ENCODE measurements around the gene IYD. TPM values are rescaled to one million over a fixed set of nuclear protein-coding genes. Genes with fewer than 3 reads are reported as not detected.

IYD gene
- total and polyA plus RNA-seq, 9 of the 15 experiments (the other 6 are each of a cell fraction or from before 2014, with no cell fraction given), result not detected

GRCh38 chr6:150323205-150323604 lies 45.6 kb upstream of the IYD start (continued):
- TF ChIP-seq, protein P1, sequence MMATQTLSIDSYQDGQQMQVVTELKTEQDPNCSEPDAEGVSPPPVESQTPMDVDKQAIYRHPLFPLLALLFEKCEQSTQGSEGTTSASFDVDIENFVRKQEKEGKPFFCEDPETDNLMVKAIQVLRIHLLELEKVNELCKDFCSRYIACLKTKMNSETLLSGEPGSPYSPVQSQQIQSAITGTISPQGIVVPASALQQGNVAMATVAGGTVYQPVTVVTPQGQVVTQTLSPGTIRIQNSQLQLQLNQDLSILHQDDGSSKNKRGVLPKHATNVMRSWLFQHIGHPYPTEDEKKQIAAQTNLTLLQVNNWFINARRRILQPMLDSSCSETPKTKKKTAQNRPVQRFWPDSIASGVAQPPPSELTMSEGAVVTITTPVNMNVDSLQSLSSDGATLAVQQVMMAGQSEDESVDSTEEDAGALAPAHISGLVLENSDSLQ (IDR thresholded peaks at IDR 0.05), result no peak
- TF ChIP-seq ZNF644 (tag; IDR thresholded peaks at IDR 0.05; ENCODE audit: low read depth) (no peak), ZNF766 (CRISPR knock-in tag; conservative IDR thresholded peaks at IDR 0.05) (peak; percentile 43; the same call in 1 of the 2 replicates), ADNP (tag; IDR thresholded peaks at IDR 0.05) (peak; percentile 81), BCOR (IDR thresholded peaks at IDR 0.05) (peak; percentile 93; the same call in 1 of the 2 replicates), FOSL1 (tag; conservative IDR thresholded peaks at IDR 0.05) (peak; percentile 25; the same call in 1 of the 2 replicates), ILF3 (IDR thresholded peaks at IDR 0.05; ENCODE audit: borderline replicate concordance) (no peak), RNF2 (IDR thresholded peaks at IDR 0.05) (no peak), TAL1 (IDR thresholded peaks at IDR 0.05) (peak; percentile 61), PYGO2 (tag; IDR thresholded peaks at IDR 0.05) (no peak), DPF2 (IDR thresholded peaks at IDR 0.05) (peak; percentile 72), CGGBP1 (CRISPR knock-in tag; IDR thresholded peaks at IDR 0.05) (no peak)
- TF ChIP-seq, protein P2, sequence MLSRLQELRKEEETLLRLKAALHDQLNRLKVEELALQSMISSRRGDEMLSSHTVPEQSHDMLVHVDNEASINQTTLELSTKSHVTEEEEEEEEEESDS (CRISPR knock-in tag; IDR thresholded peaks at IDR 0.05), result no peak
- TF ChIP-seq, protein P3, sequence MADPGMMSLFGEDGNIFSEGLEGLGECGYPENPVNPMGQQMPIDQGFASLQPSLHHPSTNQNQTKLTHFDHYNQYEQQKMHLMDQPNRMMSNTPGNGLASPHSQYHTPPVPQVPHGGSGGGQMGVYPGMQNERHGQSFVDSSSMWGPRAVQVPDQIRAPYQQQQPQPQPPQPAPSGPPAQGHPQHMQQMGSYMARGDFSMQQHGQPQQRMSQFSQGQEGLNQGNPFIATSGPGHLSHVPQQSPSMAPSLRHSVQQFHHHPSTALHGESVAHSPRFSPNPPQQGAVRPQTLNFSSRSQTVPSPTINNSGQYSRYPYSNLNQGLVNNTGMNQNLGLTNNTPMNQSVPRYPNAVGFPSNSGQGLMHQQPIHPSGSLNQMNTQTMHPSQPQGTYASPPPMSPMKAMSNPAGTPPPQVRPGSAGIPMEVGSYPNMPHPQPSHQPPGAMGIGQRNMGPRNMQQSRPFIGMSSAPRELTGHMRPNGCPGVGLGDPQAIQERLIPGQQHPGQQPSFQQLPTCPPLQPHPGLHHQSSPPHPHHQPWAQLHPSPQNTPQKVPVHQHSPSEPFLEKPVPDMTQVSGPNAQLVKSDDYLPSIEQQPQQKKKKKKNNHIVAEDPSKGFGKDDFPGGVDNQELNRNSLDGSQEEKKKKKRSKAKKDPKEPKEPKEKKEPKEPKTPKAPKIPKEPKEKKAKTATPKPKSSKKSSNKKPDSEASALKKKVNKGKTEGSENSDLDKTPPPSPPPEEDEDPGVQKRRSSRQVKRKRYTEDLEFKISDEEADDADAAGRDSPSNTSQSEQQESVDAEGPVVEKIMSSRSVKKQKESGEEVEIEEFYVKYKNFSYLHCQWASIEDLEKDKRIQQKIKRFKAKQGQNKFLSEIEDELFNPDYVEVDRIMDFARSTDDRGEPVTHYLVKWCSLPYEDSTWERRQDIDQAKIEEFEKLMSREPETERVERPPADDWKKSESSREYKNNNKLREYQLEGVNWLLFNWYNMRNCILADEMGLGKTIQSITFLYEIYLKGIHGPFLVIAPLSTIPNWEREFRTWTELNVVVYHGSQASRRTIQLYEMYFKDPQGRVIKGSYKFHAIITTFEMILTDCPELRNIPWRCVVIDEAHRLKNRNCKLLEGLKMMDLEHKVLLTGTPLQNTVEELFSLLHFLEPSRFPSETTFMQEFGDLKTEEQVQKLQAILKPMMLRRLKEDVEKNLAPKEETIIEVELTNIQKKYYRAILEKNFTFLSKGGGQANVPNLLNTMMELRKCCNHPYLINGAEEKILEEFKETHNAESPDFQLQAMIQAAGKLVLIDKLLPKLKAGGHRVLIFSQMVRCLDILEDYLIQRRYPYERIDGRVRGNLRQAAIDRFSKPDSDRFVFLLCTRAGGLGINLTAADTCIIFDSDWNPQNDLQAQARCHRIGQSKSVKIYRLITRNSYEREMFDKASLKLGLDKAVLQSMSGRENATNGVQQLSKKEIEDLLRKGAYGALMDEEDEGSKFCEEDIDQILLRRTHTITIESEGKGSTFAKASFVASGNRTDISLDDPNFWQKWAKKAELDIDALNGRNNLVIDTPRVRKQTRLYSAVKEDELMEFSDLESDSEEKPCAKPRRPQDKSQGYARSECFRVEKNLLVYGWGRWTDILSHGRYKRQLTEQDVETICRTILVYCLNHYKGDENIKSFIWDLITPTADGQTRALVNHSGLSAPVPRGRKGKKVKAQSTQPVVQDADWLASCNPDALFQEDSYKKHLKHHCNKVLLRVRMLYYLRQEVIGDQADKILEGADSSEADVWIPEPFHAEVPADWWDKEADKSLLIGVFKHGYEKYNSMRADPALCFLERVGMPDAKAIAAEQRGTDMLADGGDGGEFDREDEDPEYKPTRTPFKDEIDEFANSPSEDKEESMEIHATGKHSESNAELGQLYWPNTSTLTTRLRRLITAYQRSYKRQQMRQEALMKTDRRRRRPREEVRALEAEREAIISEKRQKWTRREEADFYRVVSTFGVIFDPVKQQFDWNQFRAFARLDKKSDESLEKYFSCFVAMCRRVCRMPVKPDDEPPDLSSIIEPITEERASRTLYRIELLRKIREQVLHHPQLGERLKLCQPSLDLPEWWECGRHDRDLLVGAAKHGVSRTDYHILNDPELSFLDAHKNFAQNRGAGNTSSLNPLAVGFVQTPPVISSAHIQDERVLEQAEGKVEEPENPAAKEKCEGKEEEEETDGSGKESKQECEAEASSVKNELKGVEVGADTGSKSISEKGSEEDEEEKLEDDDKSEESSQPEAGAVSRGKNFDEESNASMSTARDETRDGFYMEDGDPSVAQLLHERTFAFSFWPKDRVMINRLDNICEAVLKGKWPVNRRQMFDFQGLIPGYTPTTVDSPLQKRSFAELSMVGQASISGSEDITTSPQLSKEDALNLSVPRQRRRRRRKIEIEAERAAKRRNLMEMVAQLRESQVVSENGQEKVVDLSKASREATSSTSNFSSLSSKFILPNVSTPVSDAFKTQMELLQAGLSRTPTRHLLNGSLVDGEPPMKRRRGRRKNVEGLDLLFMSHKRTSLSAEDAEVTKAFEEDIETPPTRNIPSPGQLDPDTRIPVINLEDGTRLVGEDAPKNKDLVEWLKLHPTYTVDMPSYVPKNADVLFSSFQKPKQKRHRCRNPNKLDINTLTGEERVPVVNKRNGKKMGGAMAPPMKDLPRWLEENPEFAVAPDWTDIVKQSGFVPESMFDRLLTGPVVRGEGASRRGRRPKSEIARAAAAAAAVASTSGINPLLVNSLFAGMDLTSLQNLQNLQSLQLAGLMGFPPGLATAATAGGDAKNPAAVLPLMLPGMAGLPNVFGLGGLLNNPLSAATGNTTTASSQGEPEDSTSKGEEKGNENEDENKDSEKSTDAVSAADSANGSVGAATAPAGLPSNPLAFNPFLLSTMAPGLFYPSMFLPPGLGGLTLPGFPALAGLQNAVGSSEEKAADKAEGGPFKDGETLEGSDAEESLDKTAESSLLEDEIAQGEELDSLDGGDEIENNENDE (IDR thresholded peaks at IDR 0.05; ENCODE audit: low read depth, low read length), result no peak
- TF ChIP-seq, protein P4, sequence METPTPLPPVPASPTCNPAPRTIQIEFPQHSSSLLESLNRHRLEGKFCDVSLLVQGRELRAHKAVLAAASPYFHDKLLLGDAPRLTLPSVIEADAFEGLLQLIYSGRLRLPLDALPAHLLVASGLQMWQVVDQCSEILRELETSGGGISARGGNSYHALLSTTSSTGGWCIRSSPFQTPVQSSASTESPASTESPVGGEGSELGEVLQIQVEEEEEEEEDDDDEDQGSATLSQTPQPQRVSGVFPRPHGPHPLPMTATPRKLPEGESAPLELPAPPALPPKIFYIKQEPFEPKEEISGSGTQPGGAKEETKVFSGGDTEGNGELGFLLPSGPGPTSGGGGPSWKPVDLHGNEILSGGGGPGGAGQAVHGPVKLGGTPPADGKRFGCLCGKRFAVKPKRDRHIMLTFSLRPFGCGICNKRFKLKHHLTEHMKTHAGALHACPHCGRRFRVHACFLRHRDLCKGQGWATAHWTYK (CRISPR knock-in tag; IDR thresholded peaks at IDR 0.05), result 0 out of 2 replicates have a peak, but pooled peaks have one; percentile 28

Data from K562 (cell line).